SK-N-MC (cell line): ENCODE data around the gene IQSEC3.

Source experiments
- DNase-seq: peaks from one replicate; pipeline ENCODE4 v3.0.0-alpha.2; 2011; ENCODE audit warnings: low read depth, low spot score
- H3K27ac ChIP-seq: fragments of 200-600 bp; sonication (generic); 2 replicates; pipeline ENCODE4 v1.5.1; 2016; ENCODE audit warnings: mixed run types
- H3K36me3 ChIP-seq: fragments of 200-600 bp; sonication (generic); 2 replicates; pipeline ENCODE4 v1.6.1; 2017; ENCODE audit warnings: antibody characterized with exemption, low read length, mixed read lengths; ENCODE audit not compliant: insufficient read depth
- H3K4me3 ChIP-seq: fragments of 200-600 bp; sonication (generic); 2 replicates; pipeline ENCODE4 v1.5.1; 2016
- H3K9ac ChIP-seq: fragments of 200-600 bp; sonication (generic); 2 replicates; pipeline ENCODE4 v1.8.0; 2017; ENCODE audit warnings: mixed run types, mixed read lengths; ENCODE audit not compliant: insufficient read length
- H3K9me3 ChIP-seq: fragments of 200-600 bp; sonication (generic); 2 replicates; pipeline ENCODE4 v1.6.1; 2017; ENCODE audit warnings: low read depth, mild to moderate bottlenecking, antibody characterized with exemption, low read length, moderate library complexity, mixed read lengths
- EZH2 ChIP-seq: fragments of 200-600 bp; sonication (generic); IDR thresholded peaks from one replicate; pipeline ENCODE4 v1.6.1; 2017; ENCODE audit warnings: antibody characterized with exemption
- FOXP2 ChIP-seq: optimal IDR thresholded peaks from 2 replicates; pipeline ENCODE3; 2011; ENCODE audit warnings: mild to moderate bottlenecking, moderate library complexity; ENCODE audit not compliant: insufficient read depth; ENCODE audit errors: extremely low read length, control extremely low read depth
- POLR2AphosphoS5 ChIP-seq: IDR thresholded peaks from 2 replicates; pipeline ENCODE4 v1.6.1; 2012; ENCODE audit warnings: mild to moderate bottlenecking, low read depth, low read length, borderline replicate concordance

The IQSEC3 gene

GRCh38 chr12:194276-194675 is 127.7 kb downstream of the IQSEC3 start:
- no peak overlapping the region for H3K9ac ChIP-seq
- H3K4me3 ChIP-seq = no peak overlapping the region
- TF ChIP-seq EZH2 = no peak
- TF ChIP-seq FOXP2 = no peak
- no peak for TF ChIP-seq POLR2AphosphoS5
- no peak overlapping the region for H3K27ac ChIP-seq
- no peaks in the 10 kb centered on the region for H3K36me3 ChIP-seq
- DNase-seq = no peak
- H3K9me3 ChIP-seq = no peaks in the 10 kb centered on the region

- no peak for DNase-seq
- TF ChIP-seq FOXP2 (no peak), EZH2 (no peak), POLR2AphosphoS5 (no peak)
- H3K9ac ChIP-seq = no peak overlapping the region
- no peak overlapping the region for H3K27ac ChIP-seq
- H3K9me3 ChIP-seq = no peaks in the 10 kb centered on the region
- no peak overlapping the region for H3K4me3 ChIP-seq
- no peaks in the 10 kb centered on the region for H3K36me3 ChIP-seq
These were observed 128.6 kb downstream of the IQSEC3 start for GRCh38 chr12:195156-195555.

- H3K4me3 ChIP-seq = no peak overlapping the region
- H3K27ac ChIP-seq = no peak overlapping the region
- H3K9me3 ChIP-seq = no peaks in the 10 kb centered on the region
- no peak for DNase-seq
- H3K36me3 ChIP-seq = no peaks in the 10 kb centered on the region
- no peak for TF ChIP-seq FOXP2
- TF ChIP-seq POLR2AphosphoS5 = no peak
- TF ChIP-seq EZH2 = no peak
- no peak overlapping the region for H3K9ac ChIP-seq
These were observed 129.4 kb downstream of the IQSEC3 start for GRCh38 chr12:195951-196350.

GRCh38 chr12:196436-196835 is 129.9 kb downstream of the IQSEC3 start:
- H3K4me3 ChIP-seq = no peak overlapping the region

GRCh38 chr12:197347-197746 is 130.8 kb downstream of the IQSEC3 start:
- H3K27ac ChIP-seq = no peak overlapping the region
- no peaks in the 10 kb centered on the region for H3K36me3 ChIP-seq
- H3K9ac ChIP-seq = no peak overlapping the region
- no peak for DNase-seq
- H3K4me3 ChIP-seq = no peak overlapping the region
- H3K9me3 ChIP-seq = no peaks in the 10 kb centered on the region
- TF ChIP-seq EZH2 = no peak
- TF ChIP-seq FOXP2 = no peak
- TF ChIP-seq POLR2AphosphoS5 = no peak

More at GRCh38 chr12:196436-196835, 129.9 kb downstream of the IQSEC3 start:
- TF ChIP-seq EZH2 (no peak), FOXP2 (no peak), POLR2AphosphoS5 (no peak)
- DNase-seq = no peak
- Histone ChIP-seq H3K9ac (no peak overlapping the region), H3K27ac (no peak overlapping the region), H3K9me3 (no peaks in the 10 kb centered on the region), H3K36me3 (no peaks in the 10 kb centered on the region)

- Histone ChIP-seq H3K9me3 (no peaks in the 10 kb centered on the region), H3K4me3 (no peak overlapping the region), H3K36me3 (no peaks in the 10 kb centered on the region), H3K9ac (no peak overlapping the region), H3K27ac (no peak overlapping the region)
- TF ChIP-seq EZH2 (no peak), POLR2AphosphoS5 (no peak), FOXP2 (no peak)
- no peak for DNase-seq
These were observed 131.5 kb downstream of the IQSEC3 start for GRCh38 chr12:197911-198695.

- H3K9ac ChIP-seq = no peak overlapping the region
- no peak overlapping the region for H3K27ac ChIP-seq
- no peaks in the 10 kb centered on the region for H3K36me3 ChIP-seq
- TF ChIP-seq FOXP2 (no peak), POLR2AphosphoS5 (no peak), EZH2 (no peak)
- no peaks in the 10 kb centered on the region for H3K9me3 ChIP-seq
- no peak overlapping the region for H3K4me3 ChIP-seq
- no peak for DNase-seq
These were observed 132.1 kb downstream of the IQSEC3 start for GRCh38 chr12:198705-199104.

GRCh38 chr12:201361-201760 is 134.8 kb downstream of the IQSEC3 start:
- no peak for DNase-seq
- Histone ChIP-seq H3K9ac (no peak overlapping the region), H3K4me3 (no peak overlapping the region), H3K27ac (no peak overlapping the region), H3K36me3 (no peaks in the 10 kb centered on the region), H3K9me3 (no peaks in the 10 kb centered on the region)
- no peak for TF ChIP-seq POLR2AphosphoS5
- TF ChIP-seq FOXP2 = no peak
- TF ChIP-seq EZH2 = no peak
